Measurements from ENCODE around the gene THSD4. TPM values are rescaled to one million over a fixed set of nuclear protein-coding genes. Genes with fewer than 3 reads are reported as not detected.

Gene THSD4
- total RNA-seq, 1 donor from 2014 or later, result not detected

DNA sequence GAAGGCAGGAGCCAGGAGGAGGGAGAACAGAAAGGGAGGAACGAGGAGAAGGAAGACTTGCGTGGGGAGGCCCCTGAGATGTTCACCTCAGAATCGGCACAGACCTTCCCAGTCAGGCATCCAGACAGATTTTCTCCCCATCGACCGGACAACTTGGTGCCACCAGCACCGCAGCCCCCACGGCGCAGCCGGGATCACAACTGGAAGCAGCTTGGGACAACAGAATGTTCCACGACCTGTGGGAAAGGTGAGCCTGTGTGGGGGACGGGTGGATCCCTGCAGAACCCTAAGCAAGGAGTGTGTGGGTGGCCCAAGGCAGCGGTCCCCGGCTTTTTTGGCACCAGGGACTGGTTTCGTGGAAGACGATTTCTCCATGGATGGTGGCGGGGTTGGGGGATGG lies 622.5 kb downstream of the THSD4 start:
- intact Hi-C loops (cut with micrococcal nuclease), result no loop called here

DNA sequence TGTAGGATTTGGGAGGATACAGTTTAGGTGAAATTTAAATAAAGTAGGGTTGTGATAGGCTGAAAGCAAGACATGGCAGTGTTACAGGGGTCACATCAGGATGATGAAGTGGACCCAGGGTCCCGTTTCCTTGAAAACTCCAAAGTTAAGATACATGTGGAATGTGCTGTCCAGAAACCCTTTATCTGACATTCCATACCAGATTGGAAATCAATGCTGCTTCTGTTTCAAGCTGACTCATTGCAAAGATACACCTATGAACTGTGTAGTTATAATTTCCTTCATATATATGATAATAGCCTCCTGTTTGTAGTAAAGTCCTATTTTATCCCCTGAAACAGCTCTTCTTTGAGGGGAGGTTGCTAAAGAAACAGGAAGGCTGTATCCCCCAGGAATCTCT lies 624.1 kb downstream of the THSD4 start:
- intact Hi-C loops (cut with micrococcal nuclease), result no loop called here

DNA sequence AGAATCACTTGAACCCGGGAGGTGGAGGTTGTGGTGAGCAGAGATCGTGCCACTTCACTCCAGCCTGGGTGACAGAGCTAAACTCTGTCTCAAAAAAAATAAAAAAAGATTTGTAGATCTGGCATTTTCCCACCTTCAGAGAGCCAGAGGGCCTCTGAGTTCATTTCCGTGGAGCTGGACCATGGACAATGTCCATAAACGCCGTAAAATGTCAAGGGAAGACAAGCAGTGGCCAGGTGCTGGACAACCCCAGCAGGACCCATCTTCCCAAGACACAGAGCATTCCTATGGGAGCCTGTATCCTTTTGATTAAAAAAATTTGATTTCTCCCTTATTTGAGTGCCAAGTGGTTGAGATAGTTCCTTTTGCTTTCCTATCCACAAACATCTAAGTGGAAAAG lies 627.7 kb downstream of the THSD4 start:
- intact Hi-C loops (cut with micrococcal nuclease), result no loop called here

DNA sequence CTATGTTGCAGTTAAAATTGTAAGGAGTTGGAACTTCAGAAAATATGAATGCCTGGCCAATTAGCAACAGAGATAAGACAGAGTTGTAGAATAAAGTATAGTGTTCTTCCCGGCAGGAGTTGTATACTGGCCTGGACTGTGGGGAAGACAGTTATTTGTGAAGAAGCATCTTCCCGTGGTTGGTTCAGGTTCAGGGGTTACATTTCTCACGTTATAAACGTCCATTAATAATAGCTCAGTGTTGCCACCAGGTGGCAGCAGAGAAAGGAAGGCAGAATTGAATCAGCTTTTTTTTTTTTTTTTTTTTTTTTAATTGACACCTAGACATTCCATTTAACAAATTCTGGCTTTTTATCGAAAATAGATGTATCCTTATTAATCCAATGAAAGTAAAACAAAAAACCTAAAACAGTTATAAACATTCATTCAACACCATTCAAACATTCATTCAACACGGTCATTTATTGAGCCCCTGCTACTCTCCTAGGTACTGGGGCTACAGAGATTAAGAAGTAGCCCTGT lies 628.7 kb downstream of the THSD4 start:
- intact Hi-C loops (cut with micrococcal nuclease), result loop anchor here (2.0 kb wide), 1 partner anchor 413 kb away; no protein-coding TSS in a partner anchor

DNA sequence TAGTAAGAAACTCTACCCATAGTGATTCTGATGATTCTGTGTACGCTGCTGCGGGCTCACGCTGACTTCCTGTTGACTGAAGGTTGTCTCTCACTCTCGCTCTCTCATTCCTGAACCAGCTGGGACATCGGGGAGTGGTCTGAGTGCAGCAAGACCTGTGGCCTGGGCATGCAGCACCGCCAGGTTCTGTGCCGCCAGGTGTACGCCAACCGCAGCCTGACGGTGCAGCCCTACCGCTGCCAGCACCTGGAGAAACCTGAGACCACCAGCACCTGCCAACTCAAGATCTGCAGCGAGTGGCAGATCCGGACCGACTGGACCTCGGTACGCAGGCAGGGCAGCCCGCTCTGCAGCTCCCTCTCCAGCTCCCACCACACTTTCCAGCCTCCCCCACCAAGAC lies 631.4 kb downstream of the THSD4 start:
- intact Hi-C loops (cut with micrococcal nuclease), result no loop called here

DNA sequence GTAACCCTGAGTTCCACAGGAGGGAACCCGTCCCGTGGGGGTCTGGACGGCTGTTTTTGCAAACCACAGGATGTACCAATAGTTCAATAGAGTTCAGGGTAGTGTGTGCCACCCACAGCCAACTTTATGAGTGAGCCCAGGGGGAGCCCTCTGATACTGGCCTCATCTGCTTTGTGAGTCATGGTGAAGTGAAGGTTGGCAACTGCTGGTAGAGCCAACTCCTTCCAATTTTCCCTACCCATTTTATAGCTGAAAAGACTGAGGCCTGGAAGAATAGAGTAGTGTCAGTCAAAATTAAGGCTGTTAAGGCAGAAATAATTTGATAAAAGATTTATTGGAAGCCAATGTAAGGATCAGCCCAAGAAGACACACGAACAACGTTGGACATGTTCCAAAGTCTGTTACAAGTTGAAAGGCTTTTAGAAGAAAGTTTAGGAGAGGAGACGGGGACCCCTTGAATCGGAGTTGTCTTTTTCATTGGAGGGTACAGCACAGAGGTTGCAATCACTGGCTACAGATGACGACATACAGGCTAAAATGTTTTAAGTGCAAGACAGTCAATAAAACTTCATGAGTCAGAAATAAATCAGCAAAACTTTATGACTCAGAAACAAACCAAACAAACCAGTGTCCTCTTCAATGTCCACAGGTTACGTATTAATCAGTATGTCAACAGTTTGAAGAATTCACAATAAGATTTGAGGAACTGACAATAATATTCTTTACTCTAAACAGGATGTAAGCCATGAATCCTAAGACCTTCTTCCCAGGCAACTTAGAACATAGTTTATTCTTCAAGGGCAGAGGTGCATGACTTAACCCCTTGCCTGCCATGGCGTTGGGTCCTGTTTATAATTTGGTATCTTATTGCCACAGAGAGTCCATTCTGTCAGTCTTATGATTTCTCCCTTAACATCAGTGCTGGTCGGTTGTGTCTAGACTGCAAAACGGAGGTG lies 632.1 kb downstream of the THSD4 start:
- intact Hi-C loops (cut with micrococcal nuclease), result no loop called here

DNA sequence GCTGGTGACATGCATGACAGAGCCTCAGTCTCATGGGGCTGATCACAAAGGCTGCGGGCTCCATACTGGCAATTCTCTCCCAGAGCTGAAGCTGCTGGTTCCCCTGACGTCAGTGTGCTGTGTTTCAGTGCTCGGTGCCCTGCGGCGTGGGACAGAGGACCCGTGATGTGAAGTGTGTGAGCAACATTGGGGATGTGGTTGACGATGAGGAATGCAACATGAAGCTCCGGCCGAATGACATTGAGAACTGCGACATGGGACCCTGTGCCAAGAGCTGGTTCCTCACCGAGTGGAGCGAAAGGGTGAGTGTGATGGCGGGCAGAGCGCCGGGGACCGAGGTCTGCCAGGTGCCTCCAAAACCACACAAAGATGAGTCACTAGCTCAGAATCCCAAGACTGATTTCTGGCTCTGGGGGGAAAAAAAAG lies 633.0 kb downstream of the THSD4 start:
- intact Hi-C loops (cut with micrococcal nuclease), result no loop called here

DNA sequence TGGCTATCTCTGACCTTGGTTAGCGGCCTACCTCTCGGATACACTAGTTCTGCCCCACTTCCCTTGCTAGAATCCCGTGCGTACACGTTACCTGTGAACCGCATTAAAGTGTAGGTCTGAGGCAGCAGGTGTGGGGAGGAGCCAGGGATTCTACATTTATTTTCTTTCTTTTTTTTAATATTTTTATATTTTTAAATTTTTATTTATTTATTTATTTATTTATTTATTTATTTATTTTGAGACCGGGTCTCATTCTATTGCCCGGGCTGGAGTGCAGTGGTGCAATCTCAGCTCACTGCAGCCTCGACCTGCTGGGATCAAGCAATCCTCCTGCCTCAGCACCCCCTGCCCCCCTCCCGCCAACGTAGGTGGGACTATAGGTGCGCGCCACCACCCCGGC lies 634.2 kb downstream of the THSD4 start:
- intact Hi-C loops (cut with micrococcal nuclease), result no loop called here

DNA sequence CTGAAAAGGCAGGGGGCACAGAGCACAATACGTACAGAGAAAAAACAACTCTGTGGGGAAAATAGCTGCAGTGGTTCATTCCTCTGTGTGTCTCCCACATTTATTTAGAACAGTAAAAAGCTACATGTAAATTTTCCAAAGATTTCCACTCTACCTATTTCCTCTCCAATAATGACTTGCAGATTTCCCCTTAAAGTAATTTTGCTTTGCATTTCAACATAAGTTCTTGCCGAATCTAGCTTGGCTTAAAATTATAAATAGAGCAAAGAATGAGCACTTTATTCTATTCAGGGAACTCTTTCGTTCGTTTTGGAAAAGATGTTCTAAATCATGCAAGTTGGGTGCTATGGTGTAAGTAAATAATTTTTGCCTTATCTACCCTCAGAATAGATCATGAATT lies 636.9 kb downstream of the THSD4 start:
- intact Hi-C loops (cut with micrococcal nuclease), result no loop called here

DNA sequence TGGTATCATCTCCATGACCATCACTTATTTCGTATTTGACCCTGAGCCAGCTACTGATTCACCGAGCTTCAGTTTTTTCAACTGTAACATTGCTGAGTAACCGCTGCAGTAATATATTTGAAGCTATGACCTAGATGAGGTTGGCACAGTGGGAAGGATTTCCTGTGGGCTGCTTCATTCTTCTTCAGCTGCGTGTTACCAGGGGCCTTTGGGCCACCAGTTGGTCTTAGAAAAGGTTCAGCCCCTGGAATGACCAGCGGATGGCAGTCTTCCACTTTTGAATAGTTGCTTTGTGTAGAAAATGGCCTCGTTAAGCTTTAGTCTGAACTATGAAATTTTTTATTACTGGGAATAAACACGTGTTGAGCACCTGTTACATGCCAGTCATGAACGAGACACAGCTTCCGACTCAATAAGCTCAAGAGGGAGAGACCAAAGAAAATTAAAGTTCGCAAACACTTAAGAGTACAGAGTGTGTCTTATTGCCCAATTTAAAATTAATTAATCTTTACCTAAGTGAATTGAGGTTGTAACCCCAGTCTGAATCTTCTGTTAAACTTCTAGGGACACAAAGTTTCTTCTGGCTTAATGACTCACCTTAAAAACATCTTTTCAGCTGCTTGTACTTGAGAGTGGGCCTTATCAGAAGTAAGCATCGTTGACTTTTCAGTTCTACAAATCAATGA lies 637.5 kb downstream of the THSD4 start:
- intact Hi-C loops (cut with micrococcal nuclease), result no loop called here

DNA sequence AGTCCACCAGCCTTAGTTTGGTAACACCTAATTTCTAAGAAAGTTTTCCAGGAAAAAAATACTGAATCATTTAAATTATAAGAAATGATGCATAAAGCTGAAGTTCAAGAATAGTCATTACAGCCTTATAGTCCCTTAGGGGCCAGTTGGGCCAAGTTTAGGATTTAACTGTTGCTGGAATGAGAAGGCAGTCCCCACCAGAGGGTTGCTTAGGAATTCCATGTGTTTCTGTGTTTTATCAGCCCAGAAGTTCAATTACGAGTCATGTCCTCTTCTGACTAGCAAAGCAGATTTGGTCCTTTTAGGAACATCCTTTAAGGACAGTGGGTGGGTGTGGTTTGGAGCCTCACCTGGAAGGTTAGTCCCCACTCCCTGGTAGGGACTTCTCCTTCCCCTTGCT lies 638.1 kb downstream of the THSD4 start:
- intact Hi-C loops (cut with micrococcal nuclease), result no loop called here

DNA sequence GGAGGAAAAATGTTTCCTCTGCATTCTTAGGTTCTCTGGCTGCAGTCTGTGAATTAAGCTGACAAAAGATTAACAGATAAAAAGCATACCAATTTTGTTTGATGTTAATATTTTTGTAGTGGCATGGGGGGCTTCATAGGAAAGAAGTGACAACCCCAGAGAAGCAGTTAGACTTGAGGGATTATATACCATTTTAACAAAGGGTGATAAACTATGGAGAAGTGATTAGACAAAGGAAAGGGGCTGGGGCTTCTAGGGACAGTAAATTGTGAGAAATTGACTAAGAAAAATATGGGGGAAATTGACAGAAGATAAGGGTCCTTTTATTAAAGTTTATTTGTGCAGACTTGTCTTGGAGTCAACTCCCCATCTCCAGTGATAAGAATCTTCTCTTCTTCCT lies 639.4 kb downstream of the THSD4 start:
- intact Hi-C loops (cut with micrococcal nuclease), result no loop called here

DNA sequence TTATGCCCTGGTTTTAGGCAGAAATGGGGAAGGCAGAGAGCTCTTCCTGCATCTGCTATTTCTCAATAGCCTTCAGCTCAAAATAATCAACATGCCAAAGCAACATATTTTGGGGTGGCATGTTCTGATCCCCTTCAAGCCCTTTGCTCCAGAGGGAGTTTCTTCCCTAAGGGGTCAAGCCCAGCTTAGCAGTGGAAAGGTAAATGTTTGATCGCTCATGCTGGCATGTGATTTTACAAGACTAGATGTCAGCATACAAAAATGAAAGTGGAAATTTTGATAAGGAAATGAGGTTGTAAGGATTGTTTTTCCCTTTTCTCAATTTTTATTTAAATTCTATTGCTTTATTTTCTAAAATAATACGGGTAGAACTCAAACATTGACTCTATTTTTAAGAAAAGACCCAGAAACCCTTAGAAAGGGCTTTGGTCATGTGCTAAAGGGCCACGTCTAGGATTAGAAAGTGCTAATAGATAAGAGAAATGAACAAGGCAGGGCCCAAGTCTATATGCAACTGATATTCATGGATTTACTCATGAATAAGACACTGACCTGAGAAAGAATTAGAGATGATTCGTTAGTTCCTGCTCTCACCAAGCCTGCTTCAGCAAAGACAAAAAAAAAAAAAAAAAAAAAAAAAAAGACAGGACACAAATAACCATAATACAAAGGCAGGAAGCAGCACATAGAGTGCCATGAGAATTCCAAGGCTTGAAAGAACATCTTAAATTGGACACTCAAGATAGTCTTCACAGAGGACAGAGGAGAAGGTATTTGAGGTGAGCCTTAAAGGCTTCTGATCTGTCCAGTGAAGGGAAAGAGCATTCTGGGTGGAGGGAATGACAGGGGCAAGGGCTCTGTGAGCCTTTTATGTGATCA lies 640.1 kb downstream of the THSD4 start:
- intact Hi-C loops (cut with micrococcal nuclease), result no loop called here

DNA sequence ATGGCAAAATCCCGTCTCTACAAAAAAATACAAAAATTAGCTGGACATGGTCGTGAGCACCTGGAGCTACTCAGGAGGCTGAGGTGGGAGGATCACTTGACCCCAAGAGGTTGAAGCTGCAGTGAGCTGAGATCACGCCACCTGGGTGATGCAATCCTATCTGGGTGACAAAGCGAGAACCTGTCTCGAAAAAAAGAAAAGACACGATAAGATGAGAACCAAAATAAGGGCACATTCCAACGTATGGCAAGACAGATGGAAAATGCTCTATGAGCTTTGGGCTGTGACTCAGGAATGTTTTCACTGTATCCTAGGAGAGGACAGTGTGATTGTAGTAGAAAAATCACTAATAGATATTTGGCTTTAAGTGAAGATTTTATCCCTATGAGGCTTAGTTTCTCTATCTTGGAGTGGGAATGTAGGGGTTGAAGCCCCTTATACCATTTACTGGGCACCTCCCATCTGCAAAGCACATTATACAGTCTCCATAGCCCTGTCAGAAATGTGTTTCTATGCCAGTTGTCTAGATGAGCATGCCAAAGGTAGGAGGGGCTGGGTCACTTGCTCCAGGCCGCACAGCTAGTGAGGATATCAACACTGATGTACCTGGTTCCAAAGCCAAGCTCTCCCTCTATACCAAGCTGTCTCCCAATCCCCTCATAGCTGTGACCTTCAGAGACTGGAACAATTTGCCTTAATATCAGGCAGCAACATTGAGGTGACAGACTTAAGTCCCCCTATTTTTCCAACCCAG lies 641.5 kb downstream of the THSD4 start:
- intact Hi-C loops (cut with micrococcal nuclease), result no loop called here

DNA sequence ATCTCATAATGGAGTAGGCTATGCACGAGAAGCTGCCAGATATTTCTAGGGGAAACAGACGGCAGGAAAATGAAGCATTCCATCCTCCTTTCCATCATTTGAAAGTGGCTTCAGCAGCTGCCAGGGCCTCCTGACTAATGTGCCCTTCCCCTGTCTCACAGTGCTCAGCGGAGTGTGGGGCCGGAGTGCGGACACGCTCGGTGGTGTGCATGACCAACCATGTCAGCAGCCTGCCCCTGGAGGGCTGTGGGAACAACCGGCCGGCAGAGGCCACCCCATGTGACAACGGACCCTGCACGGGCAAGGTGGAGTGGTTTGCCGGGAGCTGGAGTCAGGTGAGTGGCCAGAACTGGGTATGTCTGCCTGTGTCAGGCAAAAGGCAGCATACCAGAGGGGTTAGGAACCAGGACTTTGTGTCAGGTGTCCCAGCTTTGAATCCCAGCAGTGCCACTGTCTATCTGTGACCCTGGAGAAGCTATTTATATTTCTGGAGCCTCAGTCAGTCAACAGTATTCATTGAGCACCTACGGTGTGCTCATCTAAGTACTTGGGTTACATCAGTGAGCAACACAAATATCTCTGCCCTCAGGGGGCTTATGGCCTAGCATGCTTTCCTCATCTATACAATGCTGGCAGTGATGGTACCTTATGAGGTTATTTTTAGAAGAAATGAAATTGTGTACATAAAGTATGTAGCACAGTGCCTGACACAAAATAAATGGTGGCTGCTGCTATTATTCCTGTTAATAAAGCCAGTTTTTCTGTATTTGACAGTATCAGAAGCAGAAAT lies 642.7 kb downstream of the THSD4 start:
- intact Hi-C loops (cut with micrococcal nuclease), result no loop called here

DNA sequence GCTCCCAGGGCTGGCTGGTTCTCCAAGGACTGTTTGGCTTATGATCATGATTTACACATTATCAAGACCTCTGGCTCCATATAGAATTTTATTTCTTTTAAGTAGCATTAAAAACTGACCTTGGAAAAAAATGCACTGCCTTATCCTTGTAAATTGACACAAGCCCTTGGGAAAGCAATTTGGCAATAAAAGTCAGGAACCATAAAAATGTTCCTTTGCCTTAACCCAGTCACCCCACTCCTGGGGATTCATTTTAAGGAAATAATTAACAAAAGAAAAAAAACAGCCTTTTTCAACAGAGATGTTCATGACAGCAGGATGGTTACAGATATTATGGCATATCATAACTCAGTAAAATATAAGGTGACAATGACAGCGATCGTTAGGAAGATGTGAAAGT lies 643.4 kb downstream of the THSD4 start:
- intact Hi-C loops (cut with micrococcal nuclease), result no loop called here

DNA sequence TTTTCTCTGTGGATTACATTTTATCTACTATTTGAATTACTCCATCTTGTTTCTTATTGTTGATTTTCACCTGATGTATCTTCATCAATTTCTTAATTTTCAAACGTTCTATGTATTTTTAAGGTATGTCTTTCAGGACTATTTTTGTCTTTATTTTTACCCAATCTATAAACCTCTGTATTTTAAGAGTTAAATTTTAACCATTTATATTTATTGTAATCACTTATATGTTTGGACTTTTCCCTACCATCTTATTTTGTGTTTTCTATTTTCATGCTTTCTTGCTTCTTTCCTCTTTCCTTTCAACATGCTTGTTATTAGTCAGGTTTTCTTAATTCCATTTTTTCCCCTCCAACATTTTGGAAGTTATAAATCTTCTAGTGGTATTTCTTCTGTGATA lies 645.6 kb downstream of the THSD4 start:
- intact Hi-C loops (cut with micrococcal nuclease), result no loop called here

DNA sequence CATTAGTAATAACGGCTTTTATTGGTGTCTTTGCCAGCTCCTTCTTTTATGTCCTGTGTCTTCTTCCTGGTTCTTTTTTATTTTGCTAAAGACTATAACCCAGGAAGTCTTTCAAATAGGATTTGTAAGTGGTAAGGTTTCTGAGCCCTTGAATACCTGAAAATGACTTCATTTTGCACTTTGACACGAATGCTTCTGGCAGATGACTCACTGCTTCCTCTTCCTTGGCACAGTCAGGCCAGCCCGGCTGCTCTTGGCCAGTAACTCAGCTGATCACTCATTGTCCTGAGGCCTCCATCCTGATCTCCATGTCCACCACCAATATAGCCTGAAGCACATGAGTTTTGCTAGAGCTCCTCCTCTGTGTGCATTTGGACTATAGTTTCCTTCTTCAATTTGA lies 646.4 kb downstream of the THSD4 start:
- intact Hi-C loops (cut with micrococcal nuclease), result no loop called here

DNA sequence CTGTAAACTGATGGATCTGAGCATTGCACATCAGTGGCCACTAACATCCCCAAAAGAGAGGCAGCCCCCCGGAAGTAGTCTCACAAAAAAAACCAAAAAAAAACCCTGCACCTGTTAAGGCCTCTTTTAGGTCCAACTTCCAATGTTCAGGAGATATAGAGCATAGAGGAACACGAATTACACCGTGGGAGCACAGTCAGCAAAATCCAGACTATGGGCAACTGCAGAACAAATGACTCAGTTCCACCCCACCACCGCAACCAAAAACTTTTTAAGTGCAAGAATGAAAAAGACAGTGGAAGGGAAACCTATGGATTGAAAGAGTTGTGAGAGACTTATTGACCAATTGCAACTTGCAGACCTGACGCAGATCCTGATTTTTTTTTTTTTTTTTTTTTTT lies 652.9 kb downstream of the THSD4 start:
- intact Hi-C loops (cut with micrococcal nuclease), result no loop called here

Measured in T-helper 2 cell treated with Interferon-gamma antibody and Interleukin-4, amounts not matched to agents 100 ng/mL and 5 ng/mL, for 36 hours (primary cell).